GM12865 (cell line): ENCODE results near the gene TTLL9.
"Not testable (repeated sequence)": the region's sequence is repeated elsewhere in the genome, so short reads cannot be mapped to it uniquely, and the experiment has no call there.

Source experiments
- DNase-seq: peaks from one replicate; pipeline ENCODE4 v3.0.0; 2010; ENCODE audit warnings: low read depth
- H3K4me3 ChIP-seq: 2 replicates; pipeline ENCODE4 v1.5.1; 2011; ENCODE audit warnings: mild to moderate bottlenecking, low read depth, low read length, control low read depth
- CTCF ChIP-seq: IDR thresholded peaks from 2 replicates; pipeline ENCODE4 v1.5.1; 2011; ENCODE audit warnings: low read length, control low read depth, low read depth, inconsistent platforms; ENCODE audit not compliant: insufficient read depth; ENCODE audit errors: missing control alignments

Gene TTLL9

GRCh38 chr20:31914170-31914569 lies 43.7 kb downstream of the TTLL9 start:
- no peak for TF ChIP-seq CTCF
- no peak overlapping the region for H3K4me3 ChIP-seq
- no peak for DNase-seq

GRCh38 chr20:31915491-31916280 lies 45.3 kb downstream of the TTLL9 start:
- no peak for TF ChIP-seq CTCF
- no peak for DNase-seq
- no peak overlapping the region for H3K4me3 ChIP-seq

GRCh38 chr20:31916708-31917107 lies 46.3 kb downstream of the TTLL9 start:
- DNase-seq: no peak
- no peak for TF ChIP-seq CTCF
- H3K4me3 ChIP-seq: no peak overlapping the region

GRCh38 chr20:31917962-31918412 lies 47.6 kb downstream of the TTLL9 start:
- not testable (repeated sequence) for H3K4me3 ChIP-seq, DNase-seq

- no peak for TF ChIP-seq CTCF
- no peak overlapping the region for H3K4me3 ChIP-seq
- no peak for DNase-seq
These were observed 48.2 kb downstream of the TTLL9 start for GRCh38 chr20:31918466-31919105.

GRCh38 chr20:31919410-31920155 lies 49.1 kb downstream of the TTLL9 start:
- TF ChIP-seq CTCF: no peak
- no peak for DNase-seq
- H3K4me3 ChIP-seq: no peak overlapping the region

- H3K4me3 ChIP-seq: no peak overlapping the region
- TF ChIP-seq CTCF: no peak
- no peak for DNase-seq
These were observed 49.9 kb downstream of the TTLL9 start for GRCh38 chr20:31920275-31920855.

- H3K4me3 ChIP-seq, DNase-seq: not testable (repeated sequence)
These were observed 51.0 kb downstream of the TTLL9 start for GRCh38 chr20:31921480-31921879.
